ENCODE results near the gene GPR161. TPM values are rescaled to one million over a fixed set of nuclear protein-coding genes. Genes with fewer than 3 reads are reported as not detected.
A peak's percentile ranks its signal among the peaks of the same experiment; 100 is the strongest.

GPR161 gene
- total and polyA plus RNA-seq, 12 donors, result 0.93 to 3.3 (median 2.3) TPM

GRCh38 chr1:168146626-168147025 lies 9.9 kb upstream of the GPR161 start:
- intact Hi-C loops (cut with DNase I), result loop anchor here in 2 of 10 donors (5.0 to 10.0 kb wide), 2 partner anchors 52 to 54 kb away; no protein-coding TSS in a partner anchor
- Histone ChIP-seq H3K4me1 (peaks cover 0 to 6% (median 4%) of the 10 kb centered on the region in 9 donors), H3K4me3 (no peak overlapping the region), H3K9me3 (no peaks in the 10 kb centered on the region), H3K36me3 (no peaks in the 10 kb centered on the region), H3K27ac (no peak overlapping the region), H3K27me3 (no peaks in the 10 kb centered on the region)
- WGBS, 2 donors, result 82 to 84% methylated on average over 11 of the region's 11 CpGs
- DNase-seq (no peak), ATAC-seq (no peak)
- no peak for TF ChIP-seq CTCF (IDR thresholded peaks at IDR 0.05)

GRCh38 chr1:168146160-168146539 lies 9.4 kb upstream of the GPR161 start:
- H3K27me3 ChIP-seq, result no peaks in the 10 kb centered on the region
- no peak for TF ChIP-seq CTCF (IDR thresholded peaks at IDR 0.05)
- ATAC-seq (peak in 1 of 8 donors; percentile 5), DNase-seq (no peak)
- H3K9me3 ChIP-seq, result no peaks in the 10 kb centered on the region
- 80 to 85% methylated on average over 3 of the region's 5 CpGs for WGBS, 2 donors
- H3K27ac ChIP-seq, result no peak overlapping the region
- H3K4me1 ChIP-seq, result peaks cover 0 to 6% (median 4%) of the 10 kb centered on the region in 9 donors
- intact Hi-C loops (cut with DNase I), result loop anchor here in 2 of 10 donors (5.0 to 10.0 kb wide), 2 partner anchors 51 to 54 kb away; no protein-coding TSS in a partner anchor
- H3K4me3 ChIP-seq, result no peak overlapping the region
- H3K36me3 ChIP-seq, result no peaks in the 10 kb centered on the region

- H3K36me3 ChIP-seq, result no peaks in the 10 kb centered on the region
- peaks cover 0 to 6% (median 4%) of the 10 kb centered on the region in 9 donors for H3K4me1 ChIP-seq
- intact Hi-C loops (cut with DNase I), result loop anchor here in 3 of 10 donors (2.0 to 10.0 kb wide), 3 partner anchors 51 to 61 kb away; no protein-coding TSS in a partner anchor
- peak; percentile 90 to 96 (median 94) for TF ChIP-seq CTCF (IDR thresholded peaks at IDR 0.05)
- H3K9me3 ChIP-seq, result no peaks in the 10 kb centered on the region
- peak overlapping the region in 1 of 10 donors; percentile 15 for H3K4me3 ChIP-seq
- DNase-seq, result peak; percentile 83 to 89
- no peaks in the 10 kb centered on the region for H3K27me3 ChIP-seq
- peak; percentile 81 to 97 (median 94) for ATAC-seq
- H3K27ac ChIP-seq, result peak overlapping the region in 2 of 10 donors; percentile 8 to 15
- whole genome bisulfite sequencing, 2 donors, result 25 to 26% methylated on average over 14 to 15 of the region's 15 CpGs
Measured at GRCh38 chr1:168145184-168146159, 8.7 kb upstream of the GPR161 start.

- Histone ChIP-seq H3K4me1 (peaks cover 0 to 14% (median 5%) of the 10 kb centered on the region in 9 donors), H3K36me3 (no peaks in the 10 kb centered on the region), H3K4me3 (no peak overlapping the region), H3K27me3 (peaks cover 0 to 4% (median 0%) of the 10 kb centered on the region in 7 donors), H3K27ac (no peak overlapping the region), H3K9me3 (no peaks in the 10 kb centered on the region)
- DNase-seq (no peak), ATAC-seq (no peak)
- intact Hi-C loops (cut with DNase I), result loop anchor here in 2 of 10 donors (5.0 to 10.0 kb wide), 2 partner anchors 47 to 60 kb away; no protein-coding TSS in a partner anchor
- TF ChIP-seq CTCF (IDR thresholded peaks at IDR 0.05), result no peak
- WGBS, 2 donors, result 83 to 86% methylated on average over 3 of the region's 3 CpGs
Measured at GRCh38 chr1:168141871-168142385, 5.2 kb upstream of the GPR161 start.

Measured in heart right ventricle (tissue), 16 donors.